Activated CD8-positive, alpha-beta T cell treated with anti-CD3 and anti-CD28 coated beads, Interleukin-2, amount 10 ng/mL, durations not matched to agents 7 days and 5 days (primary cell): ENCODE results near the gene VSIR. TPM values are rescaled to one million over a fixed set of nuclear protein-coding genes. Genes with fewer than 3 reads are reported as not detected.

Experiments used
- ATAC-seq: fragments of 150-1000 bp; cut with Tn5 transposase; one replicate; pipeline ENCODE4 v1.10.0; 2021; ENCODE audit warnings: moderate library complexity
- CTCF ChIA-PET: fragments of 350-600 bp; sonication (Branson Sonifier 250); formaldehyde crosslinking; loops from one replicate; lab custom pipeline; 2021; ENCODE audit warnings: antibody characterized with exemption; lab: Charles Lee
- POLR2A ChIA-PET: fragments of 350-600 bp; sonication (Branson Sonifier 250); formaldehyde crosslinking; loops from one replicate; lab custom pipeline; 2021; ENCODE audit warnings: antibody characterized with exemption; lab: Charles Lee
- DNase-seq: peaks from one replicate; pipeline ENCODE4 v3.0.0-alpha.2; 2020
- H3K27ac Mint-ChIP-seq: one replicate; pipeline ENCODE4 v1.8.0; 2021; ENCODE audit warnings: mild to moderate bottlenecking, mixed read lengths
- H3K27me3 Mint-ChIP-seq: one replicate; pipeline ENCODE4 v1.8.0; 2021; ENCODE audit warnings: low read depth, mixed read lengths
- H3K36me3 Mint-ChIP-seq: one replicate; pipeline ENCODE4 v1.8.0; 2021; ENCODE audit warnings: low read depth, mixed read lengths
- H3K4me1 Mint-ChIP-seq: one replicate; pipeline ENCODE4 v1.8.0; 2021; ENCODE audit warnings: low read depth, mixed read lengths
- H3K4me3 Mint-ChIP-seq: one replicate; pipeline ENCODE4 v1.8.0; 2021; ENCODE audit warnings: mild to moderate bottlenecking, mixed read lengths
- H3K9me3 Mint-ChIP-seq: one replicate; pipeline ENCODE4 v1.8.0; 2022; ENCODE audit warnings: mixed read lengths; ENCODE audit not compliant: insufficient read depth
- total RNA-seq, 2 experiments: library from RNA; stranded (reverse); gene quantifications; one replicate each; pipeline ENCODE4 v1.2.3, GENCODE V29; 2021

The VSIR gene
- total RNA-seq, 2 experiments from 2014 or later, result 127 to 133 TPM

DNA sequence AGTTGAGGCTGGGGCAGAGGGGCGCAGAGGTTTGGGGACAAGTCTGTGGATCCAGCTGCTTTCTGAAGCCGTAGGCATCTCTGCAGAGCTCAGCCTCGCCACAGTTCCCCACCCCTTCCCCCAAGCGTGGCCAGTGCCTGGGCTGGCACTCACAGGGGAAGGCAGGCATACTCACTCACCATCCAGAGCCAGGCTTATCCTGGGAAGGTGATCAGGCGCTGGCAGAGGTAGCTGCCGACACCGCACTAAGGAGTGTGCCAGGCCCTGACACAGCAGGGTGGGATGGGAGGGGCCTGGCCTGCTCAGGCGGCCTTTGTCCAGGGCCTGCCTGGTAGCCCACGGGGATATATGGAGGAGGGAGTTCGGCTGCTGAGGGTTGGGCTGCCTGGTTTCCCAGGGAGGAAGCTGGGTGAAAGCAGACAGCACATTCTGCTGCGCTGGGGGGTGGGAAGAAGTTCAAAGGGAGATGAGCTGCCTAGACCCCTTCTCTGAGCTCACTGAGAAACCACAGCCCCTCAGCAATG lies 15.9 kb downstream of the VSIR start:
- ChIA-PET POLR2A (interaction anchor here (0.6 to 3.7 kb wide), 13 partner anchors 9 to 82 kb away, joined by 3 to 30 read pairs (median 4); partner anchors contain the start of gene VSIR), CTCF (interaction anchor here (0.8 to 5.5 kb wide), 15 partner anchors 9 to 139 kb away, joined by 3 to 62 read pairs (median 11); partner anchors contain the start of gene VSIR)
- H3K27me3 Mint-ChIP-seq, result no peaks in the 10 kb centered on the region
- ATAC-seq, result peak; percentile 27
- peak overlapping the region; percentile 57 for H3K4me3 Mint-ChIP-seq
- DNase-seq, result no peak
- no peaks in the 10 kb centered on the region for H3K9me3 Mint-ChIP-seq
- H3K27ac Mint-ChIP-seq, result peak overlapping the region; percentile 91
- H3K4me1 Mint-ChIP-seq, result peaks cover 85% of the 10 kb centered on the region
- peaks cover 79% of the 10 kb centered on the region for H3K36me3 Mint-ChIP-seq

DNA sequence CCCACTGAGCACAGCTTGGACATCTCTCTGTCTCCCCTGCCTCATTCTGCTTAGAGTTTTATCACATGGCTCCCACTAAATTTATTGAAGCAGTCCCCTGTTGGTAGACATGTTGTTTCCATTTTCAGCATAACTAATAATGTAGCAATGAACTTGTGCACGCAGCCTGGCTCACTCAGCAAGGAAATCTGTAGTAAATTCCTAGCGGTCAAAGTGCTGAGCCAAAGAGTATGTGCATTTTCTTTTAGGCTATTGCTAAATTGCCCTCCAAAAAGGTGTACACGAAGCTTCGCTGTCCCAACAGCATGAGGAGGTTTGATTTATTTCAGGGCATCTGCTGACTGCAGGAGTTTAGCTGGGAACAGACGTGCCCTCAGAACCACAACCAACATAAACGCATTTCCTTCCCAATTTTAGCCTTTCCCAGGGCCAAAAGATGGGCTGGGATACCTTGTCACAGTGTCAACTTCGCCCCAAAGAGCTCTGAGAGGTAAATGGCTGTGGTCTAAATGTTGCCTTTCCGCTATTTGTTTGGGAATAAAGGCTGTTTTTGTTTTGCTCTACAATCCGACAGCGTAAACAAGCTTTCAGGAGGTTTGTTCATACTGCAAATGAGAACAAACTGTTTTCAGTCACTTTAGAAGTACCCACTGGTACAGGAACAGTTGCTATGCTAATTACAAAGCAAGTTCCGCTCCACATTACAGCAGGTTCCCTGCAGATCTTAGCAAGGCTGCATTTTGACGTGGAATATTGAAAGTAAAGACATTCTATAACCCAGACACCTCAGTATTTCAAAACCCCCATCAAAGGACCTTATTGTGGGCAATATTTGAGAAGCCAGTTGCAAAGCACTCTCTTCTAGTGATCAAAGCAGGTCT lies 16.8 kb downstream of the VSIR start:
- CTCF ChIA-PET, result interaction anchor here (0.7 to 5.5 kb wide), 11 partner anchors 8 to 59 kb away, joined by 3 to 62 read pairs (median 12); partner anchors contain the start of gene VSIR
- Mint-ChIP-seq H3K36me3 (peaks cover 86% of the 10 kb centered on the region), H3K27ac (peak overlapping the region; percentile 91), H3K9me3 (no peaks in the 10 kb centered on the region), H3K4me1 (peaks cover 86% of the 10 kb centered on the region), H3K27me3 (no peaks in the 10 kb centered on the region), H3K4me3 (peak overlapping the region; percentile 57)
- POLR2A ChIA-PET, result interaction anchor here (1.0 to 3.7 kb wide), 10 partner anchors 8 to 61 kb away, joined by 3 to 30 read pairs (median 6); partner anchors contain the start of gene VSIR
- DNase-seq, result no peak
- ATAC-seq, result peak; percentile 53

DNA sequence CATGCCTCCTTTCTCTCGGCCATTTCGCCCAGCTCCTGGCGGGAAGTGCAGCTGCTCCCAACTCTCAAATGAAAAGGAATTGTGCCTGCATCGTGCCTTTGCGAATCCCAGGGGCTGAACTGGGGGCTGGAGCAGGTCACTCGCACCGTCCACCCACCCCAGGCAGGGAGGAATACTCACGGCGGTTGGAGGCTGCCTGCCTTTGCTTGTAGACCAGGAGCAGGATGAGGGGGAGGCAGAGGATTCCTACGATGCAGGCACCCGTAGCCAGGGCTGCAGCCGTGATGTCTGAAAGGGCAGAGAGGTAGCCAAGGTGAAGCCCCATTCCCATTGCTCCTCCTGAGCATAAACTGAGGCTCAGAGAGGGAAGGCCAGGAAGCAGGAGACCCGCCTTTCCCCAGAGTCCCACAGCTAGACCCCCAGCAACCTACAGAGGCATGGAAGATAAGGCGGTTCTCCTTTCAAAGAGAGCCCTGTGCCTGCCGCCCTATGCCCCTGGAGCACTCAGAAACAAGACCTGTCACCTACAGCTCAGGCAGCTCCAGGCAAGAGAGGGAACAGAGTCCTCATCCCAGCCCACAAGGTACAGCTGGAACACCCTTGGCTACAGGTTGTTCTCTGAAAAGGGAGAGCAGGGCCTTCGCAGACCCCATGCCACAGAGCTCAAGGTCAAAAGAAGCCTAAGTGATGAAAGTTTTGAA lies 18.0 kb downstream of the VSIR start:
- Mint-ChIP-seq H3K4me1 (peaks cover 85% of the 10 kb centered on the region), H3K27ac (peak overlapping the region; percentile 65), H3K27me3 (no peaks in the 10 kb centered on the region), H3K9me3 (no peaks in the 10 kb centered on the region), H3K36me3 (peaks cover 84% of the 10 kb centered on the region), H3K4me3 (no peak overlapping the region)
- ChIA-PET CTCF (interaction anchor here (0.7 to 5.5 kb wide), 7 partner anchors 8 to 58 kb away, joined by 3 to 62 read pairs (median 12); partner anchors contain the start of gene VSIR), POLR2A (interaction anchor here (0.6 to 1.5 kb wide), 3 partner anchors 10 to 48 kb away, joined by 3 to 6 read pairs (median 4); no protein-coding TSS in a partner anchor)
- DNase-seq (no peak), ATAC-seq (no peak)

DNA sequence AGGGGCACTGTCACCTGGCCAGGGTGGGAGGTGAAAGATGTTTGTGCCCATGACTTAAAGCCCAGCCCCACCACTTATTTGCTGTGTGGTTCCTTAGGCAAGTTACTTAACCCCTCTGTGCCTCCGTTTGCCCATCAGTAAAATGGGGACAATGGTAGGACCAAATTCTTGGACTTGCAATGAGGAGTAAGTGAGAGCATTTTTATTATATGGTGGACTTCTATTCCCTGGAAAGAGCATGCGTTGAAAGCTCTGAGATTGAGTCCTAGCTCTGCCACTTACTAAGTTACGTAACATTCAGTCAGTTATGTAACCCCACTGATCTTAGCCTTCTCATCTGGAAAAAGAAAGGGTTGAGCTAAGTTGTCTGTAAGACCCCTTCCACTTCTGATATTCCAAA lies 18.8 kb downstream of the VSIR start:
- Mint-ChIP-seq H3K9me3 (no peaks in the 10 kb centered on the region), H3K36me3 (peaks cover 87% of the 10 kb centered on the region), H3K27me3 (no peaks in the 10 kb centered on the region), H3K27ac (peak overlapping the region; percentile 94), H3K4me1 (peaks cover 91% of the 10 kb centered on the region), H3K4me3 (no peak overlapping the region)
- CTCF ChIA-PET, result interaction anchor here (0.8 to 5.5 kb wide), 5 partner anchors 9 to 57 kb away, joined by 3 to 62 read pairs (median 43); partner anchors contain the start of gene VSIR
- ATAC-seq (no peak), DNase-seq (no peak)
- POLR2A ChIA-PET, result interaction anchor here (1.5 kb wide), 1 partner anchor 10 kb away, joined by 6 read pairs; no protein-coding TSS in a partner anchor

DNA sequence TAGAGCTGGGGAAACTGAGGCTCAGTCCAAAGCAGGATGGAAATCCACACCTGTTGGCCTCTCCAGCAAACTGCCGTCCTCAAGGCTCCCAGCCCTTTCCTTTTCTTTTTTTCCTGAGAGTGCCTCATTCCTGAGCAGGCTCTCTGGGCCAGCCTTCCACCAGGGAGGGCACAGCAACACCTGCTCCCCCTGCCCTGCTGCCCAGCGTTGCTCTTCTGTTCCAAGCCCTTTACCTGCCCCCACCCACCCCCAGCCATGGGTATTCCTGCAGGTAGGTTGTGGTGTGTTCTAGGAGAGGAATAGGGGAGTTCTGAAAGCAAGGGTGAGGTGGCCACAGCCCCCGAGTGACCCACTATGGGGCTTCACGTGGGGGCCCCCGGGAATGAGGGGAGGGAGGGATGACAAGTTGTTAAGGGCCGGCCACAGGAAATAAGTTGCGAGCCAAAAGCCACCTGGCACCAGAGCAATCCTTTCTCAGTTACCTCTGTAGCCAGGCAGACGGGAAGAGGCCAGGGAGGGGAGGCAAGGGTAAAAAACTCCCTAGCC lies 19.3 kb downstream of the VSIR start:
- DNase-seq (no peak), ATAC-seq (no peak)
- Mint-ChIP-seq H3K36me3 (peaks cover 86% of the 10 kb centered on the region), H3K27me3 (no peaks in the 10 kb centered on the region), H3K4me3 (no peak overlapping the region), H3K27ac (peak overlapping the region; percentile 94), H3K9me3 (no peaks in the 10 kb centered on the region), H3K4me1 (peaks cover 96% of the 10 kb centered on the region)
- CTCF ChIA-PET, result interaction anchor here (1.5 to 5.5 kb wide), 3 partner anchors 10 to 19 kb away, joined by 5 to 62 read pairs (median 52); partner anchors contain the start of gene VSIR
- POLR2A ChIA-PET, result no interaction called here

DNA sequence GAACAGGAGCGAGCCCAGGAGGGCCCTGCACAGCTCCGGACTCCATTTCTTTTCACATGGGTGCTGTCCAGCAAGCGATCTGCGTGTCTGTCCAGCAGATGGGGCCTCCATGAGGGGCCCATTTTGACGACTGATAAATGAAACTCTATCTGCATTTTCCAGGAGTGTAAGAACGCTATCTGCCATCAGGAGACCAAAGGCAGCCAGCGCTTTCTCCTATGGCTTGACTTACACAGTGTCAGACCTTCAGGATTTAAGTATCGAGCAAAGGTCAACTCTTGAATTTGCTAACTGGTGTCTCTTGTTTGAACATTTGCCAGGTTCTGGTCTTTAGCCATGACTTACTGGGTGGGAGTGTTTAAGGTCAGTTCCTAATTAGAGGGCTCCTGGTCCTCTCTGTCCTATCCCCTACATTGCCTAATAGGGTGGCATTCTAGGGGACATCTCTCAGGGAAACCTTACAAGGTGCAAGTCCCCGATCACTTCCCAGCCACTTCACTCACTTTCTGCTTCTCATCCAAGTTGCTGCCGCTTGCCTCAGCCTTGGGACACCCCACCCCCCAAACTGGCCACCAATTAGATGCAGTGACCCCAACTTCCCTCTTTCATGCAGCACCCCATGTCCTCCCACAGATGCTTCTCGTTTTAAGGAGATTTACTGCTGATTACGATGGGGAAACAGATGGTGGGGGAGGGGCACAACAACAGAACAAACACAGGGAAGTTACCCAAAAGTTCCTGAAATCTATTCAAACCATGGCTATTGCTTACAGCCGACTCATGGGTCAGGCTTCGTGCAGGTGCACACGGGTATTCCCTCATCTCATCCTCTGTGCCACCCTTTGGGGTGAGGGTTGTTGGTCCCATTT lies 20.0 kb downstream of the VSIR start:
- Mint-ChIP-seq H3K4me1 (peaks cover 97% of the 10 kb centered on the region), H3K4me3 (peak overlapping the region; percentile 34), H3K27ac (peak overlapping the region; percentile 94), H3K9me3 (no peaks in the 10 kb centered on the region), H3K27me3 (no peaks in the 10 kb centered on the region), H3K36me3 (peaks cover 87% of the 10 kb centered on the region)
- ChIA-PET CTCF (interaction anchor here (1.2 to 8.4 kb wide), 5 partner anchors 17 to 58 kb away, joined by 3 to 116 read pairs (median 6); partner anchors contain the start of gene VSIR), POLR2A (interaction anchor here (1.2 to 1.6 kb wide), 4 partner anchors 16 to 23 kb away, joined by 4 to 8 read pairs (median 6); partner anchors contain the start of gene VSIR)
- ATAC-seq (no peak), DNase-seq (no peak)

DNA sequence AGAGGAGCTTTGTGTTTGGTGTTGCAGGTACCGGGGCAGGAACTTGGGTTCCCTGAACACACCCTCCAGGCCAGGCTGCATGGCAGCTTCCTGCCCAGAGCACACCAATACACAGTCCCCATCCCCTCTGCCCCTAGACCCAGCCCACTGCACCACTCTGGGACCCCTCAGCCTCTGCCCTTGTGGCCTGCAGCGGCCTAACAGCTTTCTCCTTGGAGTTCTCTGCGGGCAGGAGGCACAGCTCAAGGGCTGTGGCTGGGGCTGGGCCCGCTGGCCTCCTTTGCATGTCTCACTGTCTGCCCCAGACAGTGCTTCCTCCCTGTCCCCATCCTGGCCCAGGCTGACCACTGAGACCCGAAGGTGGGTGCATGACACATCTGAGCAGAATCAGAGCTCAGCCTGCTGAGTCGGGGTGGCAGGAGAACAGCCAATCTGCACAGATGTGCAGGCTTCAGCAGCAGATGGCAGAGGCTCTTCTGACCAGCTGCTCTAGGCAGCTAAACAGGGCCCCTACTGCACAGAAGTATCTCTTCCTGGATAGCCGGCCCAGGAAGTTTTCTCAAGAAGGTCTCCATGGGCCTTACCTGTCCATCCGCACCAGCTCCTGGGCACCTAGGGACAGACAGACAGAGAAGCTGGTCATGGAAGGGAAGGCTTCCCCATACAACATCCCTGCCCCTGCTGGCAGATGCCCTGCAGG lies 20.8 kb downstream of the VSIR start:
- H3K9me3 Mint-ChIP-seq, result no peaks in the 10 kb centered on the region
- DNase-seq (no peak), ATAC-seq (no peak)
- peak overlapping the region; percentile 94 for H3K27ac Mint-ChIP-seq
- peak overlapping the region; percentile 34 for H3K4me3 Mint-ChIP-seq
- ChIA-PET POLR2A (interaction anchor here (0.8 to 1.8 kb wide), 11 partner anchors 11 to 26 kb away, joined by 3 to 8 read pairs (median 4); partner anchors contain the start of gene VSIR), CTCF (interaction anchor here (0.9 to 8.4 kb wide), 10 partner anchors 10 to 59 kb away, joined by 3 to 116 read pairs (median 6); partner anchors contain the start of gene VSIR)
- no peaks in the 10 kb centered on the region for H3K27me3 Mint-ChIP-seq
- peaks cover 83% of the 10 kb centered on the region for H3K36me3 Mint-ChIP-seq
- H3K4me1 Mint-ChIP-seq, result peaks cover 97% of the 10 kb centered on the region

DNA sequence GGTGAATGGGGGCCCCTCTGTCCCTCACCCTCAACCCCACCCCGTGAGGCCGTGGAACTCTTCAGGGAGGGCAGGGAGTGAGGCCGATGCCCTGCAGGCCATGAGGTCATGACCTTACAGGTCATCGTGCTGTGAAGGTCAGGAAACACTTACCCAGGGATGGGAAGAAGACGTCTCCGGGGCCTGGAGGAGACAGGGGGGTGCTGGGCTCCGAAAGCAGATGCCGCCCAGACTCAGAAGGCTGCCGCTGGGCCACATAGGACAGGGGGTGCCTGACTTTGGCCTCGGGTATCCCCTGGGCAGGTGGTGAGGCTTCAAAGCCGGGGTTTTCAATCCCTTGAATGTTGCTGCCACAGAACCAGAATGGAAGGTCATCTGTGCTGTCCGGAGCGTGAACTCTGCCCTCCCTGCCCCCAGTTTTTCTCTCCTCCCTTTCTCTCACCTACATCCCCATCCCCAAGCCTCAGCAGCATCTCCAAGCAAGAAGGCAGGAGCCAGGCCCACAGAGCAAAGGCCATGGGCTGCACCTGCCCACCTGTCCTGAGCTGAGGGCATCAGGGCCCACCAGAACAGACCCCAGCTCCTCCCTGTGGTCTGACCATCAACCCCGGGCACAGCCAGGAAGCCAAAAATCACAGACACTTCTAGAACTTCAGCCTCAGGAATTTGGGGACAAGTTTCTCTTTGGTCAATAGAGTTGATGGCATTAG lies 21.6 kb downstream of the VSIR start:
- Mint-ChIP-seq H3K4me1 (peaks cover 97% of the 10 kb centered on the region), H3K4me3 (peak overlapping the region; percentile 2), H3K27me3 (no peaks in the 10 kb centered on the region), H3K36me3 (peaks cover 84% of the 10 kb centered on the region), H3K9me3 (no peaks in the 10 kb centered on the region), H3K27ac (peak overlapping the region; percentile 94)
- no peak for ATAC-seq
- ChIA-PET POLR2A (interaction anchor here (0.8 to 1.8 kb wide), 11 partner anchors 10 to 25 kb away, joined by 3 to 8 read pairs (median 4); partner anchors contain the start of gene VSIR), CTCF (interaction anchor here (0.9 to 8.4 kb wide), 10 partner anchors 9 to 60 kb away, joined by 3 to 116 read pairs (median 6); partner anchors contain the start of gene VSIR)
- no peak for DNase-seq

DNA sequence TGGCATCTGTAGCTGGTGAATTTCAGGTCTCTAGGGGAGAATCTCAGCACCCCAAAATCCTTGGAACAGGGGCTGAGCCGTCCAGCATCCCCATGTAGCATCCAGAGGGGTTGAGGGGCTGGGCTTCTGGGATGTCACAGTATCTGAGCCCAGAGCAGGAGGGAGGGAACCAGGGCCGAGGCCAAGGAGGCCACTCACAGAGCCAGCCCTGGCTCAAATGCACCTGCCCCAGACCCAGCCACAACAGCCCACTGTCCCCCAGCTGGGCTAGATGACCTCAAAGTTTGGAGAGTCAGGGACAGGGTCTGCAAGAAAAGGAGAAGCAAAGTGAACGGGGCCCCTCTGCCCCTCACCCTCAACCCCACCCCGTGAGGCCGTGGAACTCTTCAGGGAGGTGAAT lies 22.3 kb downstream of the VSIR start:
- Mint-ChIP-seq H3K27me3 (no peaks in the 10 kb centered on the region), H3K4me3 (no peak overlapping the region), H3K36me3 (peaks cover 77% of the 10 kb centered on the region), H3K9me3 (no peaks in the 10 kb centered on the region), H3K4me1 (peaks cover 97% of the 10 kb centered on the region), H3K27ac (peak overlapping the region; percentile 93)
- DNase-seq (no peak), ATAC-seq (no peak)
- POLR2A ChIA-PET, result interaction anchor here (0.7 to 5.7 kb wide), 6 partner anchors 14 to 24 kb away, joined by 3 to 60 read pairs (median 3); partner anchors contain the start of gene VSIR
- CTCF ChIA-PET, result interaction anchor here (1.0 to 8.4 kb wide), 4 partner anchors 15 to 22 kb away, joined by 3 to 116 read pairs (median 3); partner anchors contain the start of gene VSIR
